WTC11 (cell line): Measurements from ENCODE around the gene TMEM43. TPM values are rescaled to one million over a fixed set of nuclear protein-coding genes. Genes with fewer than 3 reads are reported as not detected.

ENCODE experiments used
- ATAC-seq: fragments of 200-7000 bp; cut with Tn5 transposase; 2 replicates; pipeline ENCODE4 v1.10.0; 2021; ENCODE audit warnings: mild to moderate bottlenecking, moderate library complexity
- CTCF ChIA-PET: fragments of 300-600 bp; sonication (Branson Sonifier 250); formaldehyde crosslinking; loops from one replicate; lab custom pipeline; 2021; ENCODE audit warnings: antibody characterized with exemption; lab: Charles Lee
- POLR2A ChIA-PET: fragments of 350-600 bp; sonication (Branson Sonifier 250); formaldehyde crosslinking; loops from one replicate; lab custom pipeline; 2021; ENCODE audit warnings: antibody characterized with exemption; lab: Charles Lee
- DNase-seq: peaks from one replicate; pipeline ENCODE4 v3.0.0; 2021; ENCODE audit warnings: low spot score
- H3K27ac Mint-ChIP-seq: 2 replicates; pipeline ENCODE4 v1.8.0; 2021; ENCODE audit warnings: mixed read lengths
- H3K27me3 Mint-ChIP-seq: 2 replicates; pipeline ENCODE4 v1.8.0; 2021; ENCODE audit warnings: low read depth, mild to moderate bottlenecking, moderate library complexity, mixed read lengths
- H3K36me3 Mint-ChIP-seq: 2 replicates; pipeline ENCODE4 v1.8.0; 2021; ENCODE audit warnings: mixed read lengths
- H3K4me1 Mint-ChIP-seq: 2 replicates; pipeline ENCODE4 v1.8.0; 2022; ENCODE audit warnings: mixed read lengths
- H3K4me3 Mint-ChIP-seq: 2 replicates; pipeline ENCODE4 v1.8.0; 2021; ENCODE audit warnings: mild to moderate bottlenecking, moderate library complexity, mixed read lengths
- H3K9me3 Mint-ChIP-seq: 2 replicates; pipeline ENCODE4 v1.8.0; 2021; ENCODE audit warnings: mixed read lengths
- AR ChIP-seq: fragments of 250-450 bp; sonication (Bioruptor Pico); IDR thresholded peaks from 2 replicates; pipeline ENCODE4 v1.9.0; 2021; ENCODE audit warnings: mild to moderate bottlenecking
- ATF2 ChIP-seq: sonication (generic); formaldehyde crosslinking; IDR thresholded peaks from 2 replicates; pipeline ENCODE4 v1.8.1; 2022; ENCODE audit warnings: low read depth, missing genetic modification reagents, borderline replicate concordance
- ATF3 ChIP-seq: sonication (generic); formaldehyde crosslinking; conservative IDR thresholded peaks from 2 replicates; pipeline ENCODE4 v1.8.1; 2022; ENCODE audit warnings: mild to moderate bottlenecking, missing genetic modification reagents
- ATF6 ChIP-seq: sonication (generic); formaldehyde crosslinking; IDR thresholded peaks from 2 replicates; pipeline ENCODE4 v1.8.1; 2023; ENCODE audit warnings: mild to moderate bottlenecking, missing genetic modification reagents
- FOXK1 ChIP-seq: sonication (generic); formaldehyde crosslinking; IDR thresholded peaks from 2 replicates; pipeline ENCODE4 v1.8.0; 2022; ENCODE audit warnings: mild to moderate bottlenecking, moderate library complexity, missing genetic modification reagents
- HMGA2 ChIP-seq: fragments of 250-450 bp; sonication (Bioruptor Pico); IDR thresholded peaks from 2 replicates; pipeline ENCODE4 v1.4.0; 2021; ENCODE audit warnings: mild to moderate bottlenecking, moderate library complexity
- IRF1 ChIP-seq: sonication (generic); formaldehyde crosslinking; IDR thresholded peaks from 2 replicates; pipeline ENCODE4 v1.8.0; 2023; ENCODE audit warnings: missing genetic modification reagents
- MLX ChIP-seq: sonication (generic); formaldehyde crosslinking; IDR thresholded peaks from 2 replicates; pipeline ENCODE4 v1.8.1; 2023; ENCODE audit warnings: mild to moderate bottlenecking, missing genetic modification reagents, moderate library complexity
- NFYB ChIP-seq: sonication (generic); formaldehyde crosslinking; conservative IDR thresholded peaks from 2 replicates; pipeline ENCODE4 v1.8.0; 2022; ENCODE audit warnings: low read depth, missing genetic modification reagents
- RELA ChIP-seq: sonication (generic); formaldehyde crosslinking; IDR thresholded peaks from 2 replicates; pipeline ENCODE4 v1.8.1; 2022; ENCODE audit warnings: missing genetic modification reagents, mild to moderate bottlenecking, borderline replicate concordance
- SMAD4 ChIP-seq: sonication (generic); formaldehyde crosslinking; IDR thresholded peaks from 2 replicates; pipeline ENCODE4 v1.8.0; 2022; ENCODE audit warnings: mild to moderate bottlenecking, missing genetic modification reagents
- ZMAT4 ChIP-seq: fragments of 250-450 bp; sonication (Bioruptor Pico); IDR thresholded peaks from 2 replicates; pipeline ENCODE4 v1.9.0; 2021; ENCODE audit warnings: mild to moderate bottlenecking
- ZNF219 ChIP-seq: sonication (generic); formaldehyde crosslinking; IDR thresholded peaks from 2 replicates; pipeline ENCODE4 v1.8.0; 2023; ENCODE audit warnings: missing genetic modification reagents, mild to moderate bottlenecking, borderline replicate concordance
- ZNF263 ChIP-seq: sonication (generic); formaldehyde crosslinking; IDR thresholded peaks from 2 replicates; pipeline ENCODE4 v1.8.1; 2022; ENCODE audit warnings: low read depth, mild to moderate bottlenecking, moderate library complexity, missing genetic modification reagents
- ZNF281 ChIP-seq: sonication (generic); formaldehyde crosslinking; IDR thresholded peaks from 2 replicates; pipeline ENCODE4 v1.8.0; 2023; ENCODE audit warnings: mild to moderate bottlenecking, missing genetic modification reagents
- ZNF416 ChIP-seq: fragments of 250-450 bp; sonication (Bioruptor Pico); IDR thresholded peaks from 2 replicates; pipeline ENCODE4 v1.9.0; 2021; ENCODE audit warnings: mild to moderate bottlenecking, inconsistent platforms
- total RNA-seq: library from RNA; stranded (reverse); gene quantifications from 3 replicates; pipeline ENCODE4 v1.2.3, GENCODE V29; 2021

The TMEM43 gene
- total RNA-seq, 1 experiment from 2014 or later, result 27.7 TPM

- DNase-seq, result peak; percentile 0
- H3K4me1 Mint-ChIP-seq, result peaks cover 11% of the 10 kb centered on the region; the same call in 1 of the 2 replicates
- POLR2A ChIA-PET, result no interaction called here
- H3K4me3 Mint-ChIP-seq, result no peak overlapping the region
- ATAC-seq, result no peak
- no peaks in the 10 kb centered on the region for H3K9me3 Mint-ChIP-seq
- peaks cover 12% of the 10 kb centered on the region for H3K36me3 Mint-ChIP-seq
- CTCF ChIA-PET, result interaction anchor here (4.9 kb wide), 1 partner anchor 244 kb away, joined by 18 read pairs; no protein-coding TSS in a partner anchor
- no peak for TF ChIP-seq ZNF416
- no peak for TF ChIP-seq ZNF219 (CRISPR knock-in tag)
- TF ChIP-seq ZMAT4 (CRISPR knock-in tag), result no peak
- no peak for TF ChIP-seq SMAD4 (CRISPR knock-in tag)
- H3K27me3 Mint-ChIP-seq, result no peaks in the 10 kb centered on the region
- H3K27ac Mint-ChIP-seq, result no peak overlapping the region
Observed at GRCh38 chr3:14141144-14141543, 16.3 kb downstream of the TMEM43 start.

- H3K27me3 Mint-ChIP-seq, result no peaks in the 10 kb centered on the region
- no peak for TF ChIP-seq NFYB (CRISPR knock-in tag)
- H3K4me3 Mint-ChIP-seq, result no peak overlapping the region
- peaks cover 16% of the 10 kb centered on the region for H3K36me3 Mint-ChIP-seq
- POLR2A ChIA-PET, result no interaction called here
- DNase-seq (peak; percentile 0), ATAC-seq (no peak)
- no peaks in the 10 kb centered on the region for H3K9me3 Mint-ChIP-seq
- no peak overlapping the region for H3K27ac Mint-ChIP-seq
- H3K4me1 Mint-ChIP-seq, result peaks cover 14% of the 10 kb centered on the region; the same call in 1 of the 2 replicates
- CTCF ChIA-PET, result interaction anchor here (4.9 kb wide), 1 partner anchor 245 kb away, joined by 18 read pairs; no protein-coding TSS in a partner anchor
Observed at GRCh38 chr3:14141602-14142341, 16.9 kb downstream of the TMEM43 start.

- no peak overlapping the region for H3K4me3 Mint-ChIP-seq
- POLR2A ChIA-PET, result no interaction called here
- DNase-seq (peak; percentile 1), ATAC-seq (no peak)
- peaks cover 20% of the 10 kb centered on the region for H3K4me1 Mint-ChIP-seq
- CTCF ChIA-PET, result interaction anchor here (4.9 kb wide), 1 partner anchor 246 kb away, joined by 18 read pairs; no protein-coding TSS in a partner anchor
- no peaks in the 10 kb centered on the region for H3K9me3 Mint-ChIP-seq
- H3K27ac Mint-ChIP-seq, result no peak overlapping the region
- TF ChIP-seq ATF3 (no peak), ATF6 (no peak), IRF1 (CRISPR knock-in tag) (no peak), MLX (CRISPR knock-in tag) (no peak), HMGA2 (CRISPR knock-in tag) (no peak), ATF2 (CRISPR knock-in tag) (no peak), AR (CRISPR knock-in tag) (no peak), RELA (CRISPR knock-in tag) (no peak), ZNF281 (no peak), ZNF263 (no peak), FOXK1 (CRISPR knock-in tag) (no peak)
- peaks cover 22% of the 10 kb centered on the region for H3K36me3 Mint-ChIP-seq
- no peaks in the 10 kb centered on the region for H3K27me3 Mint-ChIP-seq
Observed at GRCh38 chr3:14142567-14143270, 17.9 kb downstream of the TMEM43 start.
